NT2/D1 (cell line): ENCODE results near the gene KIN.
A peak's percentile ranks its signal among the peaks of the same experiment; 100 is the strongest.
"Not testable (repeated sequence)": the region's sequence is repeated elsewhere in the genome, so short reads cannot be mapped to it uniquely, and the experiment has no call there.

ENCODE experiments used
- DNase-seq: peaks from one replicate; pipeline ENCODE4 v3.0.0-alpha.2; 2011; ENCODE audit warnings: low read depth, low spot score
- H3K27me3 ChIP-seq: 2 replicates; pipeline ENCODE4 v1.6.0; 2011; ENCODE audit warnings: mild to moderate bottlenecking; ENCODE audit not compliant: insufficient read length, insufficient read depth
- H3K36me3 ChIP-seq: 2 replicates; pipeline ENCODE4 v1.6.1; 2011; ENCODE audit warnings: mild to moderate bottlenecking, low read length, mixed read lengths; ENCODE audit not compliant: insufficient read depth, insufficient read length
- H3K4me1 ChIP-seq: 2 replicates; pipeline ENCODE4 v1.5.1; 2011; ENCODE audit not compliant: insufficient read depth, insufficient read length
- H3K4me3 ChIP-seq: 2 replicates; pipeline ENCODE4 v1.5.1; 2011; ENCODE audit warnings: low read depth; ENCODE audit not compliant: insufficient read length
- H3K9ac ChIP-seq: 2 replicates; pipeline ENCODE4 v1.6.0; 2011; ENCODE audit warnings: low read depth; ENCODE audit not compliant: insufficient read length
- H3K9me3 ChIP-seq: 2 replicates; pipeline ENCODE4 v1.5.1; 2011; ENCODE audit warnings: mild to moderate bottlenecking, low read length; ENCODE audit not compliant: insufficient read depth
- SUZ12 ChIP-seq: IDR thresholded peaks from 2 replicates; pipeline ENCODE4 v1.6.1; 2011; ENCODE audit not compliant: insufficient read length, insufficient read depth; ENCODE audit errors: extremely low read depth
- YY1 ChIP-seq: IDR thresholded peaks from 2 replicates; pipeline ENCODE4 v1.6.1; 2011; ENCODE audit not compliant: insufficient read length, insufficient read depth
- ZNF274 ChIP-seq: IDR thresholded peaks from 2 replicates; pipeline ENCODE4 v1.6.1; 2011; ENCODE audit warnings: mild to moderate bottlenecking, low read depth, low read length

Gene KIN

DNA sequence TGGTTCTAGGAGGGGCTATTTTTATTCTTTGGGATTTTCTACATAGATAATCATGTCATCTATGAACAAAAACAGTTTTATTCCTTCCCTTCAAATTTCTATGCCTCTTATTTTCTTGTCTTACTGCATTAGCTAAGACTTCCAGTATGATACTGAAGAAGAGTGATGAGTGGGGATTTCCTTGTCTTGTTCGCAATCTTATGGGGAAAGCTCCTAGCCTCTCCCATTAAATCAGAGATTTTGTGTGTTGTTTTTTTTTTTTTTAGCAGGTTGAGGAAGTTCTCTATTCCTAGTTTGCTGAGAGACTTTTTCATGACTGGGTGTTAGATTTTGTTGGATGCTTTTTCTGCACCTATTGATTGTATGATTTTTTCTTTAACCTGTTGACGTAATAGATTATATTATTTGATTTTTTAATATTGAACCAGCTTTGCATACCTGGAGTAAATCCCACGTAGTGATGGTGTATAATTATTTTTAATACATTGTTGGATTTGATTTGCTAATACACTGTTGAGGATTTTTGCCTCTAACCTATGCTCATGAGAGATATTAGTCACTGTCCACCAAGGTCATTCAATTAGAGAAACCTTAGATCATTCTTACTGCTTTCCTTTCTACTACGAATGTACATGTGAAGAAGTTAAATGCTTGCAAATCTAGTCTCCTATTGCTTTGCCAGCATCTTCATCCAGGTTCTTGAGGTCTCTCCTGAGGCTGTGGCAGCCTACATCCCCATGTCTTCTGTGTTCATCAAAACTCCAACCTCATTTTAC lies 6.6 kb upstream of the KIN start:
- Histone ChIP-seq H3K36me3 (peaks cover 37% of the 10 kb centered on the region), H3K4me3 (no peak overlapping the region), H3K9me3 (no peaks in the 10 kb centered on the region), H3K27me3 (no peaks in the 10 kb centered on the region), H3K9ac (no peak overlapping the region), H3K4me1 (no peaks in the 10 kb centered on the region)
- no peak for DNase-seq
- no peak for TF ChIP-seq YY1
- TF ChIP-seq ZNF274: no peak
- TF ChIP-seq SUZ12: no peak

DNA sequence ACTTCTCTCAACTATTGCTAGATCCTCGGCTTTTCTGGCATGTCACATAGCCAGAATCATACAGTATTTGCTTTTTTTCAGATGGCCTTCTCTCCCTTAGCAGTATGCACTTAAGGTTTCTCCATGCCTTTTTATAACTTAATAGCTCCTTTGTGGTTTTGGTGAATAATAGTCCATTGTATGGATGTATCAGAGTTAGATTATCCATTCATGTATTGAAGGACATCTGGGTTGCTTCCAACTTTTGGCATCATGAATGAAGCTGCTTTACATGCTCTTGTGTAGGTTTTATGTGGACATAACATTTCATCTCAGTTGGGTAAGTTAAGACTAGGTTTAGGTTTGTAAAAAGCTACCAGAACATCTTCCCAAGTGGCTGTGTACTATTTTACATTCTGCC lies 4.7 kb upstream of the KIN start:
- H3K36me3 ChIP-seq: peaks cover 28% of the 10 kb centered on the region
- H3K27me3 ChIP-seq: no peaks in the 10 kb centered on the region
- no peak for TF ChIP-seq ZNF274
- TF ChIP-seq YY1: no peak
- TF ChIP-seq SUZ12: no peak
- DNase-seq: no peak
- no peaks in the 10 kb centered on the region for H3K4me1 ChIP-seq
- no peak overlapping the region for H3K4me3 ChIP-seq
- H3K9ac ChIP-seq: no peak overlapping the region
- no peaks in the 10 kb centered on the region for H3K9me3 ChIP-seq

DNA sequence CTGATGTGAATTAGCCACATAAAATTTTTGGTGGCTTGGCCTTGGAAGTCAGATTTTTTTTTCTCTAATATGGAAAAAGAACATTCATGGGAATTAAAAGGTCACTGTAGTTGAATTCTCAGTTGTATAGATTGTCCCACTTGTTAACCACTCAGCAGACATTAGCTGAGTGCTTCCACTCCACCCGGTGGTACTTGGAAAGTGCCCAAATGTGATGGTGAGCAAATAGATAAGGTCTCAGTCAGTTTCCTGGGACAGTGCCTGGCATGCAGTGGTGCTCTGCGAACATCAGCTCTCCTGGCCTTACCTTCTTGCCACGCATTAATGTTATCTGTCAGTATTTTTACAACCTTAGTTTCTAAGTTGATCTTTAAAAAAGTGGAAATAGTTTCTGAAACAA lies 1.6 kb upstream of the KIN start:
- peaks cover 20% of the 10 kb centered on the region for H3K36me3 ChIP-seq
- DNase-seq: no peak
- no peaks in the 10 kb centered on the region for H3K4me1 ChIP-seq
- H3K9me3 ChIP-seq: no peaks in the 10 kb centered on the region
- peak overlapping the region; percentile 84 for H3K4me3 ChIP-seq
- H3K9ac ChIP-seq: peak overlapping the region; percentile 96
- no peaks in the 10 kb centered on the region for H3K27me3 ChIP-seq
- TF ChIP-seq YY1: no peak
- no peak for TF ChIP-seq ZNF274
- no peak for TF ChIP-seq SUZ12

DNA sequence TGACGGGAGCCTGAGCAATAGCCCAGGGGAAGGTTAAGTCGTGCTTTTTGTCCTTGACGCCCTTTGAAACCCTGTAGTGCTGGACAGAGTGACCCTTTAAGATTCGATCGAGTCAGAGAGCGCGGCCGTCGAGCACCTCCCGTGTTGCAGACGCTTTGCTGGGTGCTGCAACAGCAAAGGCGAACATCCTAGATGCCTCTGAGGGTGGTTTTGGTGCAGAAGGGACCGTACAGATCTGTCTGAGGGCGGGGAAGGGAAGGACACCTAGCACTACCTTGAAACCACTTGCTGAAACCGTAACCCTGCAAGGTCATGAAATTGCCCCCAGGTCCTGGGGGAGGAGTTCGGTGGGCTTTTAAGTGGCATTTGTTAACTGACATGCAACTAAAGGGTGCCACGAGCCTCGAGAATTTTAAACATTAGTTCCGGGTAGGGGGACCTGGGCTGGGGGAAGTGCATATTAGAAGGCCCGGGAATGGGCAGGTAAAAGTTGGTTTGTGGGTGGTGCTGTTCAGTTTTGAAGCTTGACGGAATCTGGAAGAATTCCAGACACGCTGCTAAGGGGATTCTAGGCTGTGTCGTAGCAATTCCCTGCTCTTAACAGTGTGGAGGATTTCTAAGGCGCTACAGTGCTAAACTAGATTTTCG lies 970 bp upstream of the KIN start:
- Histone ChIP-seq H3K9me3 (no peaks in the 10 kb centered on the region), H3K36me3 (peaks cover 25% of the 10 kb centered on the region), H3K9ac (peak overlapping the region; percentile 96), H3K4me1 (no peaks in the 10 kb centered on the region), H3K4me3 (peak overlapping the region; percentile 84), H3K27me3 (no peaks in the 10 kb centered on the region)
- TF ChIP-seq SUZ12: no peak
- TF ChIP-seq ZNF274: no peak
- TF ChIP-seq YY1: no peak
- no peak for DNase-seq

DNA sequence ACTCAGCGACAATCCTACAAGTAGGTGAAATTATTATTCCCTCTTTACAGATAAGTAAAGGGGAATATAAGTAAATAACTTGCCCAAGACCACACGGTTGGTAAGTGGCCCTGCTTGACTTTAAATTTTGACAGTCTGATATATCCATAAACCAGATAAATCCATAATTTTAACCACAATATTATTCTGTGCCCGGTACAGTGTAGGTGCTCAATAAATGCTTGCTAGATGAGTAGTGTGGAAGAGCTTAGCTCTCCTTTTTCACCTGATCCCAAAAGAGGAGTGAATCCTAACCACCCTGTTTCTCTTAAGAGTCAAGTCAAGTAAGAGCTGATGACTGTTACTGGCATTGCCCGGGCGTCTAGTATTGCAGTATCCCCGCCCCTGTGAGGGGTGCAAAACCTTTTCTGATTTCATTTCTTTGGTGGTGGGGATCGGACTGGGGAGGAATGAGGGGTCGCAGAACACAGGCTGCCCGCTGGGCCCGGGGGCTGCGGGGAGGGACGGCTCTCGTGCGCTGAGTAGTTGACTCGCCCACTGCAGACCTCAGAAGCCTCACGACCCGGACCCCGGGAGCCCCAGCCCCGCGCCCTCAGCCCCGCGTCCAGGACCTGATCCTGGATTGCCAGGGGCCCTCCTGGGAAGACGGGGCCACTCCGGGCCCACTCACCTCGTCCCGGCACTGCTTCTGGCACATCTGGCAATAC lies 490 bp downstream of the KIN start:
- Histone ChIP-seq H3K36me3 (peaks cover 24% of the 10 kb centered on the region), H3K27me3 (no peaks in the 10 kb centered on the region), H3K9ac (peak overlapping the region; percentile 96), H3K9me3 (no peaks in the 10 kb centered on the region), H3K4me3 (peak overlapping the region; percentile 84), H3K4me1 (no peaks in the 10 kb centered on the region)
- TF ChIP-seq YY1 (no peak), ZNF274 (no peak), SUZ12 (no peak)
- no peak for DNase-seq

DNA sequence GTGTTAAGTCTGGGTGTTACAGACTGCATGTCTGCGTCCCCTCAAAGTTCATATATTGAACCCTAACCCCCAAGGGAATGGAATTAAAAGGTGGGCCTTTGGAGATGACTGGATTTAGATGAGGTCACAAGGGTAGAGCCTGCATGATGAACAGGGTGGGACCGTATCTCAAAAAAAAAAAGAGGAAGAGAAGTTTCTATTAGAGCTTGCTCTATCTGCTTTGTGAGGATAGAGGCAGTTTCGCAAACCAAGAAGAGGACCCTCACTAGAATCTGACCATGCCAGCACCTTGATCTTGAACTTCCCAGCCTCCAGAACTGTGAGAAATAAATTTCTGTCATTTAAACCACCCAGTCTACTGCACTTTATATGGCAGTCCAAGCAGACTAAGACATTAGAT lies 1.4 kb downstream of the KIN start:
- H3K4me1 ChIP-seq: no peaks in the 10 kb centered on the region
- TF ChIP-seq ZNF274 (no peak), SUZ12 (no peak), YY1 (no peak)
- peaks cover 20% of the 10 kb centered on the region for H3K36me3 ChIP-seq
- no peaks in the 10 kb centered on the region for H3K27me3 ChIP-seq
- DNase-seq: no peak
- H3K9ac ChIP-seq: no peak overlapping the region
- H3K4me3 ChIP-seq: no peak overlapping the region
- no peaks in the 10 kb centered on the region for H3K9me3 ChIP-seq

DNA sequence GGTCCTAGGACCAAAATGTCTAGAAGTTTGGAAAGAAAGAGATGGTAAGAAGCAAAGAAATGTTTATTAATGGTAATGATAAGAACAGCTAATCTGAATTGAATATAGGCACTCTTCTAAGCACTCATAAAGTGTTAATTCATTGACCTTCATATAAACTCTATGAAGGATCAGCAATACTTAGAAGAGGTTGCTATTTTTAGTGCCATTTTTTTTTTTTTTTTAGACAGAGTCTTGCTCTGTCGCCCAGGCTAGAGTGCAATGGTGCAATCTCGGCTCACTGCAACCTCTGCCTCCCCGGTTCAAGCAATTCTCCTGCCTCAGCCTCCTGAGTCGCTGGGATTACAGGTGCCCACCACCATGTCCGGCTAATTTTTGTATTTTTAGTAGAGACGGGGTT lies 5.6 kb downstream of the KIN start:
- peaks cover 40% of the 10 kb centered on the region for H3K36me3 ChIP-seq
- not testable (repeated sequence) for H3K27me3 ChIP-seq, H3K9ac ChIP-seq, H3K4me3 ChIP-seq, H3K9me3 ChIP-seq, H3K4me1 ChIP-seq, DNase-seq
